GM19324 (cell line): ENCODE results near the gene CYP3A5.
"Not testable (repeated sequence)": the region's sequence is repeated elsewhere in the genome, so short reads cannot be mapped to it uniquely, and the experiment has no call there.

ENCODE experiments used
- ATAC-seq: cut with Tn5 transposase; IDR thresholded peaks from one replicate; pipeline ENCODE4 v1.9.1; 2021; ENCODE audit warnings: mild to moderate bottlenecking, moderate library complexity; ENCODE audit not compliant: unreplicated experiment, low FRiP score

The CYP3A5 gene

DNA sequence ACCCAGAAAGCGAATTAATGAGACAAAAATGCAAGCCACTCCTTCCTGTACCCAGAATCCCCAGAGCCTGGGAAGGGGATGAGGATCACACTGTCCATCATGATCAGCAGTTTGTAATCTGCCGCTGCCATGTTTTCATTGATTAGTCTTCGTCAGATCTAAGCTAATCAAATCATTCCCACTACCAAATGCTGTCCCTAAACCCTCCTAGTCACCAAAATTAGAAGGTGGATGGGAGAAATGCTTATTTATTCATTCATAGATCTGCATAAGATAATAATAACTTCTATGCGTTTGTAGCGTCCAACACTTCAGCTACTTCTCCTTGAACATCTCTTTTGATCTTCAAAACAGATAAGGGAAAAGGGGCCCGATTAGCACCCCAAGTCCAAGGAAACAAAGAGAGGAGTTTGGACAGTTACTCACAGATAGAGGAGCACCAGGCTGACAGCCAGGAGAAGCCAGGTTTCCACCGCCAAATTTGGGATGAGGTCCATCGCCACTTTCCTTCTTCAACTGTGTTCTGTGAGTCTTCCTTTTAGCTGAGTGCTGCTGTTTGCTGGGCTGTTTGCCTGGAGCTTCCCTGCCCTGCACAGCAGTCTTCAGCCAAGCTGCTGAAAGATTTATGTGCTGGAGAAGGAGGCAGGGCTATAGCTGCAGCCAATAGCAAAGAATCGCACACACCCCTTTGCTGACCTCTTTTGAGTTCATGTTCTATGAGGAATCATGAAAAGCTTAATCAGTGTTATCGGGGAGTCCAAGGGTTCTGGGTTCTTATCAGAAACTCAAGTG lies at the start of gene CYP3A5:
Gene CYP3A5 (minus strand): TSS at position 597 of the 792 bp plus-strand sequence. CDS start 100 bp downstream, at position 497.
- no peak for ATAC-seq

- ATAC-seq = no peak
These were observed 48.8 kb upstream of the CYP3A5 start for GRCh38 chr7:99728615-99729014.

DNA sequence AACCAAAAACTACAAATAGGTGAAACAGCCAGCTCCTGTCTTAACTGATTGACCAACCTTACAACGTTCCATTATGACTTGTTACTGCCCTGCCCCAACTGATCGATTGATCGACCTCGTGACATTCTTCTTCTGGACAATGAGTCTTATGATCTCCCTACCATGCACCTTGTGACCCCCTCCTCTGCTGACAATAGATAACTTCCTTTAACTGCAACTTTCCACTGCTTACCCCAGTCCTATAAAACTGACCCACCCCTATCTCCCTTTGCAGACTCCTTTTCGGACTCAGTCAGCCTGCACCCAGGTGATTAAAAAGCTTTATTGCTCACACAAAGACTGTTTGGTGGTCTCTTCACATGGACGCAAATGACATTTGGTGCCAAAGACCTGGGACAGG lies 43.4 kb upstream of the CYP3A5 start:
- not testable (repeated sequence) for ATAC-seq

- no peak for ATAC-seq
These were observed 41.2 kb upstream of the CYP3A5 start for GRCh38 chr7:99720800-99721595.

DNA sequence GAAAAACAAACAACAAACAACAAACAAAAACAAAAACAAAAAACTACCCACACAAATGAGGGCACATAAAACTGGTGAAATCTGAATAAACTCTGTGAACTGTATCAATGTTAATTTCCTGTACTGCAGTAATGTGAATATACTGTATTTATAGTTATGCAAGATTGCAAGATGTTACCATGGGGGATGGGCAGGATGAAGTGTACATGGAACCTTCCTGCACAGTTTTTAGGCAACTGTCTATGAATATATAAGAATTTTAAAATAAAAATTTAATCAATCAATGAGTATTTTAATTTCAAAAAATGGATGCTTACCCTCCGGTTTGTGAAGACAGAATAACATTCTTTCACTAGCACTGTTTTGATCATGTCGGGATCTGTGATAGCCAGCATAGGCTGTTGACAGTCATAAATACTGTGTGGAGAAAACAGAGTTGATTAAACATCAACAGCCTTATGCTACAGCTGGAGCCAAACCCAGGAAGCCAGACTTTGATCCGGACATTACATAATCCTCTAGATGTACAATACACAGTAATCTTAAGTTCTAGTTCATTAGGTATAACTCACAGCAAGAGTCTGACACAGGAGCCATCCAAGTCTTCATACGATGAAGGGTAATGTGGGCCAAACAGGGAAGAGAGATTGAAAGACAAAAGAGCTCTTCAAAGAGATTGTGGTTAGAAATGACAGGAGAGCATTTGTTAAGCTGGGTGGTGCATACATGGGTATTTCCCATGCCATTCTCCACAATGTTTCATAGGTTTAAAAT lies 40.4 kb upstream of the CYP3A5 start:
- ATAC-seq = no peak

DNA sequence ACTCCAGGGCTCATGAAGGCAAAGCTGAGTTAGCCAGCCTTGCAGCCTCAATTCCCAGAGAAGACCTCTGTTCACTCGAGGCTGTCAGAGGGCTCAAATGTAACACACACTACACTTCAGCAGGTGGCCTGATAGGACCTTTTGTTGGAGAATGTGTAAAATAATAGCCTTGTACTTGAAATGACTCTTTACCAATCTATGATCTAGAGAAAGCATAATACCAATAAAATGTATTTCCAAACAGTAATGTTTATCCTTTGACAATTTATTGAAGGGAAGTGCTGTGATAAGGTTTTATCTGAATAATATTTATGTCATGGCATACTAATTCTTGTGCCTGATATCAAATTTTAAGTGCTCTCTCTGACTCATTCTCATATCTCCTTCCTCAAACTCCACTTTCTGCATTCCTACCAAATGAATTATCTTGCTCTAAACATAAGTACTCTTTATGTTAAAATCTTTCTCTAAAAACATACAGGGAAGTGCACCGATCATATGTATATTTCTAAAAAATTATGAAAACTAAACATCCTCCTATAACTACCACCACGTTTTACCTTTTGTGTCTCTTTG lies 34.3 kb upstream of the CYP3A5 start:
- ATAC-seq = no peak

- no peak for ATAC-seq
These were observed 30.2 kb upstream of the CYP3A5 start for GRCh38 chr7:99709838-99710578.

GRCh38 chr7:99709260-99709659 lies 29.5 kb upstream of the CYP3A5 start:
- ATAC-seq = no peak

DNA sequence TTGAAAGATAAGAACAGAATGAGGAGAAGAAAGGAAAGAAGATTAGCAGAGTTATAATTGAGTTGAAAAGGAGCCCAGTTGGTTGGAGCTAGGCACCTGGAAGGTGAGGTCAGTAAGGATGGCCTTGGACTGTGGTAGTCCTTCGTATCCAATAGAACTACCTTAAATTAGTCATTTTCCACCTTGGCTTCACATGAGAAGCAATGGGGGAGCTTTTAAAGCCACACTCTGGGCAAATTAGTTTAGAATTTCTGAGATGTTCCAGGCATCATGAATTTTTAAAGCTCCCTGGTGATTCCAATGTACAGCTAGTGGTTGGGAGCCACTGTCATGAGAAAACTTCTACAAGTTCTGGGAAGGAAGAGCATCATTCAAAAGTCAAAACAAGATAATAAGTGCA lies 27.3 kb upstream of the CYP3A5 start:
- ATAC-seq = no peak

- no peak for ATAC-seq
These were observed 20.1 kb upstream of the CYP3A5 start for GRCh38 chr7:99699946-99700345.

GRCh38 chr7:99698867-99699730 lies 19.3 kb upstream of the CYP3A5 start:
- not testable (repeated sequence) for ATAC-seq

DNA sequence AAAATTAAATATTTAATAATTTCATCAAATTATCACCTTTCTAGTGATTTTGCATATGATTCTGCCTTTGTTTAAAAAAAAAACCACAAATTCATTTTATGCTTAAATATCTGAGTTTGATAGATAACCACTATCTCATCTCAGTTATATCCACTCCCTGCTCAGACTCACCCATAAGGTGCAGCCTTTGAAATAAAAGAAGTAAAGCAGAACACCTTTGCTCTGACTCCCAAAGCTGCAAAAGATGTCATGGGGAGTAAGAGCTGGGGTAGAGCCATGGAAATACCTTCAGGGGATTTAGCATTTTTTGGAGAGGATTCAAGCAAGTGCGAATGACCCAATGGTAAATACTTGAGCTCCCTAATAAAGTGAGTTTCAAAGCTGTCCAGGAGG lies 15.1 kb upstream of the CYP3A5 start:
- ATAC-seq = no peak

DNA sequence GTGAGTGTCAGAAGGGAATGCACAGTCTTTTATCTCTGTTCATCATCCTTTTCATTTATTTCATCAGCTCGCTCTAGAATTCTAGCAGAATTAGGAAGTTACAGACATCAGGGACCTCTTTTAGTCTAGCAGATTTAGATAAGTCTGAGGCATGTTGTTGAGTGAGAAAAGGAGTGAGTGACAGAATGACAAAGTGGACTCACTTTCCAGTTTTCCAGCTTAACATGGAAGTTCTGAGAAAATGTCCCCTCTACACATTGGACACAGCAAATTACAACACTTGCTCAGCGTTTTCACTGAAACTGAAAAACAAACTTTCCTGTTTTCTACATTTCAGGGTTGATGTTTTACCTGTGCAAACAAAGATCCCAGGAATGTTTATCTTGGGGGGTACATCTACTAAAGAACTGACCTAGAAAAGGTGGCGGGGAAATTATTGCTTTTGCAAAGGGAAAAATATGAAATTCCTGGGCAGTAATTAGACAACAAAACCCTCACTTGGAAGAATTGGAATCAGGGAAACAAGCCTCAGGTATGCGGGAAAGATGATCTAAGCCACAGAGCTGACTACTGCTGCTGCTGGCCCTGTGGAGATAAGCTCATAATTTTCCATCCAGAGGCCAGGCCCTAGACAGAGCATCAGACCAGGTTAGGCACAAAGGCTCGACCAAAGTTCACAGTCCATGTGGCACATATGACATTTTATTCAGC lies 14.6 kb upstream of the CYP3A5 start:
- ATAC-seq = no peak

GRCh38 chr7:99693427-99694200 lies 13.8 kb upstream of the CYP3A5 start:
- no peak for ATAC-seq

DNA sequence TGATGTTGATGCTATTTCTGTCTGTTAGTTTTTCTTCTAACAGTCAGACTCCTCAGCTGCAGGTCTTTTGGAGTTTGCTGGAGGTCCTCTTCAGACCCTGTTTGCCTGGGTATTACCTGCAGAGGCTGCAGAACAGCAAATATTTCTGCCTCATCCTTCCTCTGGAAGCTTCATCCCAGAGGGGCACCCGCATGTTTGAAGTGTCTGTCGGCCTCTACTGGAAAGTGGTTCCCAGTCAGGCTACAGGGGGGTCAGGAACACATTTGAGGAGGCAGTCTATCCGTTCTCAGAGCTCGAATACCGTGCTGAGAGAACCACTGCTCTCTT lies 13.3 kb upstream of the CYP3A5 start:
- no peak for ATAC-seq

- not testable (repeated sequence) for ATAC-seq
These were observed 12.8 kb upstream of the CYP3A5 start for GRCh38 chr7:99692563-99692962.

DNA sequence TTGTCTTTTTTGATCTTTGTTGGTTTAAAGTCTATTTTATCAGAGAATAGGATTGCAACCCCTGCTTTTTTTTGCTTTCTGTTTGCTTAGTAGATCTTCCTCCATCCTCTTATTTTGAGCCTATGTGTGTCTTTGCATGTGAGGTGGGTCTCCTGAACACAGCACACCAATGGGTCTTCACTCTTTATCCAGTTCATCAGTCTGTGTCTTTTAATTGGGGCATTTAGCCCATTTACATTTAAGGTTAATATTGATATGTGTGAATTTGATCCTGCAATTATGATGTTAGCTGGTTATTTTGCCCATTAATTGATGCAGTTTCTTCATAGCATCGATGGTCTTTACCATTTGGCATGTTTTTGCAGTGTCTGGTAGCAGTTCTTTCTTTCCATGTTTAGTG lies 11.9 kb upstream of the CYP3A5 start:
- ATAC-seq = not testable (repeated sequence)

DNA sequence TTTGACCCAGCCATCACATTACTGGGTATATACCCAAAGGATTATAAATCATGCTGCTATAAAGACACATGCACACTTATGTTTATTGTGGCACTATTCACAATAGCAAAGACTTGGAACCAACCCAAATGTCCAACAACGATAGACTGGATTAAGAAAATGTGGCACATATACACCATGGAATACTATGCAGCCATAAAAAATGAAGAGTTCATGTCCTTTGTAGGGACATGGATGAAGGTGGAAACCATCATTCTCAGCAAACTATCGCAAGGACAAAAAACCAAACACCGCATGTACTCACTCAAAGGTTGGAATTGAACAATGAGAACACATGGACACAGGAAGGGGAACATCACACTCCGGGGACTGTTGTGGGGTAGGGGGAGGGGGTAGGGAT lies 11.1 kb upstream of the CYP3A5 start:
- ATAC-seq = not testable (repeated sequence)
